Pancreas (tissue), 10 donors: ENCODE measurements around the gene COQ8A. TPM values are rescaled to one million over a fixed set of nuclear protein-coding genes. Genes with fewer than 3 reads are reported as not detected.

Experiments used
- ATAC-seq, 4 donors: fragments of 200-7000 bp; cut with Tn5 transposase; one replicate each; pipeline versions ENCODE4 v1.8.0 to v1.9.1; 2020; ENCODE audit warnings: mild to moderate bottlenecking in 4 of 4, moderate library complexity in 4 of 4
- DNase-seq, 6 donors: peaks; one replicate each; pipeline ENCODE4 v3.0.0-alpha.2; 2020
- FAIRE-seq: peaks from 2 replicates; lab custom pipeline; 2012; peaks lifted over from hg19 to GRCh38; lab: Jason Lieb, UNC
- H3K27ac ChIP-seq, 4 donors: fragments of 200-600 bp; sonication (generic); 1 replicate in 3 of 4; 2 replicates in 1 of 4; pipeline versions ENCODE4 v1.5.0 to v1.8.0; 2020
- H3K27me3 ChIP-seq, 4 donors: fragments of 200-600 bp; one replicate each; pipeline ENCODE4 v1.8.0; 2021
- H3K36me3 ChIP-seq, 3 donors: fragments of 200-600 bp; sonication (generic) in 1 of 3; one replicate each; pipeline versions ENCODE4 v1.5.0 to v1.8.0; 2020 to 2021
- H3K4me1 ChIP-seq, 3 donors: fragments of 200-600 bp; one replicate each; pipeline ENCODE4 v1.8.0; 2021
- H3K4me3 ChIP-seq, 4 donors: fragments of 200-600 bp; sonication (generic) in 2 of 4; one replicate each; pipeline versions ENCODE4 v1.5.0 to v1.8.0; 2020 to 2021
- H3K9me3 ChIP-seq, 4 donors: fragments of 200-600 bp; one replicate each; pipeline ENCODE4 v1.8.0; 2021
- WGBS, 2 donors: extraction: QIAGEN DNeasy Blood & Tissue Kit; methylation state at CpG; one replicate each; pipeline ENCODE4 v1.1.7; 2013; 5-methylcytosine and 5-hydroxymethylcytosine counted together
- intact Hi-C, 3 donors: fragments of 100-400 bp; cut with DNase I; formaldehyde crosslinking; loops; one replicate each; pipeline versions ENCODE4 v1.11.1 to v1.14.2; 2022
- polyA plus RNA-seq, 2 donors: library from polyadenylated mRNA; stranded (reverse); fragments of 200-250 nt; gene quantifications; one replicate each; pipeline ENCODE4 v1.2.3, GENCODE V29; 2013
- total RNA-seq, 6 donors: library from RNA; stranded (reverse); fragmentation: NEBNext Ultra II Directional in 4 of 6; extraction: Animal tissue kit (Norgen Biotek cat#: 25700) in 4 of 6; gene quantifications; one replicate each; pipeline versions ENCODE4 v1.2.1 to v1.2.4, GENCODE V29; 2021 to 2023
- TF ChIP-seq, protein P1 (sequence below), 4 donors: fragments of 200-600 bp; sonication (generic) in 3 of 4; IDR thresholded peaks; one replicate each; pipeline versions ENCODE4 v1.5.0 to v1.8.0; 2021; ENCODE audit warnings: antibody characterized with exemption in 4 of 4
- donor health status: healthy with polysubstance abuse.
- donor health status: DM: no; HTN: no; CAD: no; lungs with moderate emphysema.
- donor health status: DM: no; HTN: no; CAD: no.
- donor health status: control.
- donor health status: control.
- donor health status: Bipolar disorder and iron deficiency.
- donor health status: DM: yes; HTN: yes; CAD: no.
- donor health status: DM: no; HTN: no; CAD: no.
- donor health status: DM: no; HTN: no; CAD: no.
- donor health status: DM: yes; HTN: yes; CAD: no.

The COQ8A gene
- total and polyA plus RNA-seq, 8 donors, result 61.2 to 169 (median 92.5) TPM

DNA sequence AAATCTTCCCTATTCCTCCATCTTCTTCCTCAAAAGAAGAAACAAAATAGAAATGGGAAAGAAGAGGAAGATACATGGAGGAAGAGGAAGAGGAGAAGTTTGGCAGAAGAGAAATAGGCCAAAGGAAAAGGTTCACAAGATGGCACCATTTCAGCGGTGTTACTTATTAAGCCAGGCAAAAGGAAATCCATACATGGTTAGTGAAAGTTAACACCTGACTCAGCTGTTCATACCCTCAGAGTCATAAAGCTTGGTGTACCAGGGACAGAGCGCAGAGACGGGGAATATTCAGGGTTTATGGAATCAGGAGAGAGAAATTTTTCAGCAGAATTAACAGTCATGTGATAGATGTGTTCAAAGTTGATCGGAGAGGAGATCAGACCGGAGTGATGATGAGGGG is 70.6 kb downstream of the COQ8A start:
- DNase-seq (peak in 1 of 6 donors; percentile 31), FAIRE-seq (no peak), ATAC-seq (peak; percentile 82 to 98 (median 94))
- Histone ChIP-seq H3K4me1 (peaks cover 5 to 25% (median 19%) of the 10 kb centered on the region in 3 donors), H3K27me3 (no peaks in the 10 kb centered on the region), H3K36me3 (no peaks in the 10 kb centered on the region), H3K9me3 (no peaks in the 10 kb centered on the region), H3K4me3 (no peak overlapping the region), H3K27ac (no peak overlapping the region)
- intact Hi-C loops, result no loop called here
- TF ChIP-seq, protein P1, sequence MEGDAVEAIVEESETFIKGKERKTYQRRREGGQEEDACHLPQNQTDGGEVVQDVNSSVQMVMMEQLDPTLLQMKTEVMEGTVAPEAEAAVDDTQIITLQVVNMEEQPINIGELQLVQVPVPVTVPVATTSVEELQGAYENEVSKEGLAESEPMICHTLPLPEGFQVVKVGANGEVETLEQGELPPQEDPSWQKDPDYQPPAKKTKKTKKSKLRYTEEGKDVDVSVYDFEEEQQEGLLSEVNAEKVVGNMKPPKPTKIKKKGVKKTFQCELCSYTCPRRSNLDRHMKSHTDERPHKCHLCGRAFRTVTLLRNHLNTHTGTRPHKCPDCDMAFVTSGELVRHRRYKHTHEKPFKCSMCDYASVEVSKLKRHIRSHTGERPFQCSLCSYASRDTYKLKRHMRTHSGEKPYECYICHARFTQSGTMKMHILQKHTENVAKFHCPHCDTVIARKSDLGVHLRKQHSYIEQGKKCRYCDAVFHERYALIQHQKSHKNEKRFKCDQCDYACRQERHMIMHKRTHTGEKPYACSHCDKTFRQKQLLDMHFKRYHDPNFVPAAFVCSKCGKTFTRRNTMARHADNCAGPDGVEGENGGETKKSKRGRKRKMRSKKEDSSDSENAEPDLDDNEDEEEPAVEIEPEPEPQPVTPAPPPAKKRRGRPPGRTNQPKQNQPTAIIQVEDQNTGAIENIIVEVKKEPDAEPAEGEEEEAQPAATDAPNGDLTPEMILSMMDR (IDR thresholded peaks at IDR 0.05), result no peak
- WGBS, 2 donors, result 69% methylated on average over 5 of the region's 5 CpGs

DNA sequence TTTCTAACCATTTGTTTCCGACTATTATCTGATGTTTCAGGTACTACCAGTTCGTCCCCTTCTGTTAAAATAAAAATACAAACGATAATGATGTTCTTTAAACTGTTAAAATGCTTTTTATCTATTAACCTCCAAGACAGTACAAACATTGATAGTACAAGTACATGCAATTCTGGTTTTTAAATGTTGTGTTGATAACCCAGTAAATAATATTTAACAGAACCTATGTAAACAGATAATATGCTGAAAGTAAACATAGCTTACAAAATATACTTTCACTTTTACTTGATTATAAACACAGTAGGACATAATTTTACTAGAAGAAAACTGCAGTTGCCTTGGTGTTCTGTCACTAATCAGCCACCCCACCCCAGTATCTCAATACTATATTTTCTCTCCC is 76.9 kb downstream of the COQ8A start:
- Histone ChIP-seq H3K36me3 (peaks cover 0 to 17% (median 0%) of the 10 kb centered on the region in 3 donors), H3K27ac (peak overlapping the region in 1 of 4 donors; percentile 36), H3K27me3 (no peaks in the 10 kb centered on the region), H3K9me3 (no peaks in the 10 kb centered on the region), H3K4me3 (peak overlapping the region in 2 of 4 donors; percentile 4 to 7), H3K4me1 (peaks cover 5 to 29% (median 19%) of the 10 kb centered on the region in 3 donors)
- DNase-seq (no peak), FAIRE-seq (no peak), ATAC-seq (peak; percentile 40 to 89 (median 70))
- TF ChIP-seq, protein P1 (IDR thresholded peaks at IDR 0.05), result no peak
- 11 to 16% methylated on average over 3 of the region's 3 CpGs for WGBS, 2 donors
- intact Hi-C loops, result no loop called here

DNA sequence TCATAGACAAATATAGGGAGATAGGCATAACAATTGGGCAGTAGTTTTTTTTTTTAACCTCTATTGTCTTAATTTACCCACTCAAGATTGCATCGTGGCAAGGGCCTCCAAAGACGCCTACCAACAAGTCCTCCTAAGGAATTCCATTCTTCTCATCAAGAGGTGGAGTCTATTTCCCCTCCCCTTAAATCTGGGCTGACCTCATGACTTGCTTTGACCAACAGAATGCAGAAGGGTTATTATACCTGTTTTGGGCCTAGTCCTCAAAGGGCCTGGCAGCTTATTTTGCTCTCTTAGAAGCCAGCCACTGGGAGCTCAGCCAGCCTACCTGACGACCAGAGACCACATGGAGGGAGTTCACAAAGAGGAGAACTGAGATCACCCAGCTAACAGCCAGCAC is 92.3 kb downstream of the COQ8A start:
- H3K4me3 ChIP-seq, result no peak overlapping the region
- H3K4me1 ChIP-seq, result no peaks in the 10 kb centered on the region
- no peak for ATAC-seq
- DNase-seq, result no peak
- 83 to 84% methylated on average over 3 of the region's 3 CpGs for WGBS, 2 donors
- FAIRE-seq, result no peak
- H3K9me3 ChIP-seq, result no peaks in the 10 kb centered on the region
- no peaks in the 10 kb centered on the region for H3K27me3 ChIP-seq
- no peak overlapping the region for H3K27ac ChIP-seq
- intact Hi-C loops, result no loop called here
- peaks cover 0 to 26% (median 3%) of the 10 kb centered on the region in 3 donors for H3K36me3 ChIP-seq
- TF ChIP-seq, protein P1 (IDR thresholded peaks at IDR 0.05), result no peak

DNA sequence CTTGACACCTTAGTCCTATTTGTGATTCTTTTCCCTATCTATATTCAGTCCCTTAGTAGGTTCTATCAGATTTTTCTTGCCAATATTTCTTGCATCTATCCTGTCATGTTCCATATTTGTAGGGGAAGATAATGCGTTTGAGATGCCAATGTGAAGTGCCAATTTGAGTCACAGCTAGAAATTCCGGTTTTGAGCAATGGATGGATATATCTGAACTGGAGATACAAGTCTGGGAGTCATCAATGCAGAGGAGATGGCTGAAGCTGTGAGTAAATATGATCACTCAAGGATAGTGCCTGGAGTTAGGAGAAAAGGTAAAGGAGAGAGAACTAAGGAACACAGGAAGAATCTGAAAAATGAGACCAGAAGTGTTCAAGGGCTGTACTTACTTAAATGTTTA is 93.8 kb downstream of the COQ8A start:
- TF ChIP-seq, protein P1 (IDR thresholded peaks at IDR 0.05), result no peak
- no peak overlapping the region for H3K27ac ChIP-seq
- FAIRE-seq (no peak), DNase-seq (no peak), ATAC-seq (no peak)
- intact Hi-C loops, result no loop called here
- H3K9me3 ChIP-seq, result no peaks in the 10 kb centered on the region
- no peaks in the 10 kb centered on the region for H3K27me3 ChIP-seq
- H3K4me1 ChIP-seq, result no peaks in the 10 kb centered on the region
- H3K4me3 ChIP-seq, result no peak overlapping the region
- H3K36me3 ChIP-seq, result peaks cover 0 to 11% (median 0%) of the 10 kb centered on the region in 3 donors
- WGBS, 2 donors, result 62 to 80% methylated on average over 2 of the region's 2 CpGs

DNA sequence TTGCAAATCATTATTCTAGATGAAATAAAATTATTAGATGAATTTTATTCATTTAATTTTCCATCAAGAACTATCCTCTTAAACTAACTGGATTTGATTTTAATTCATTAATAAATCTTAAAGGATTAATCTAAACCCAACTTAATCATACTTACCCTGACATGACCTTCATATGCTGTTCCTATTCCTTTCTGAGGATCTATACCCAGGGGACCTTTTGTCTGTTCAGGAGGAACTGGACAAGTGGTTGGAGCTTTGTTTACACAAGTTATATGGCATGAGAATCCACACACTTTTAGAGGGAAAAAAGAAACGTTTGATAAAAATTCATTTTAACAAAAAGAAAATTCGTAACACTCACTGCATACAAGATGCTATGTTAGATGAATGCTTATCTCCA is 95.2 kb downstream of the COQ8A start:
- H3K27ac ChIP-seq, result no peak overlapping the region
- H3K36me3 ChIP-seq, result no peaks in the 10 kb centered on the region
- intact Hi-C loops, result no loop called here
- H3K4me3 ChIP-seq, result no peak overlapping the region
- TF ChIP-seq, protein P1 (IDR thresholded peaks at IDR 0.05), result no peak
- WGBS, 2 donors, result 42 to 72% methylated on average over 2 of the region's 2 CpGs
- H3K27me3 ChIP-seq, result no peaks in the 10 kb centered on the region
- DNase-seq (no peak), ATAC-seq (no peak), FAIRE-seq (no peak)
- H3K9me3 ChIP-seq, result no peaks in the 10 kb centered on the region
- H3K4me1 ChIP-seq, result no peaks in the 10 kb centered on the region
